HTERT RPE-1 (cell line): ENCODE measurements around the gene GRM7.

Experiments used
- in situ Hi-C: fragments of 300-500 bp; cut with MboI; formaldehyde crosslinking; loops from 4 replicates; pipeline ENCODE4 v1.14.3; 2020; ENCODE audit warnings: low sequenced_read_pairs

GRM7 gene

GRCh38 chr3:7461202-7461825 lies 600.4 kb downstream of the GRM7 start:
- in situ Hi-C loops = no loop called here

DNA sequence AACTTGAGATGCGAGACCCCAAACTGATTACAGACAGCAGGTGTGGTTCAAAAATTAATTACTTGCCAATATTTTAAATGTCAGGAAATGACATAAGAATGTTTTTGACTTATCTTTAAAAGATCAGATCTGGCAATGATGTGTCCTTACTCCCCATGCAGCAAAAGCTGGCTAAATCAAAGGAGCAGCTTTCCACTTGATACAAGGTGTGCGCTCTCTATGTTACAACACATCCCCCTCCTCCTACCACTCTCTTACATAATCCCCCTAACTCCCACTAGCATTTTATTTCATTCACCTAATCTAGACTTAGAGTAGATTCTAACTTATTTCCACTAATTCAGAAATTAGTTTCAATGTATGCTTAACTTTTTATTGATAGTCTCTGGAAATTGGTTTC lies 609.0 kb downstream of the GRM7 start:
- in situ Hi-C loops = no loop called here

- in situ Hi-C loops = no loop called here
Measured at GRCh38 chr3:7484636-7485035, 623.7 kb downstream of the GRM7 start.

DNA sequence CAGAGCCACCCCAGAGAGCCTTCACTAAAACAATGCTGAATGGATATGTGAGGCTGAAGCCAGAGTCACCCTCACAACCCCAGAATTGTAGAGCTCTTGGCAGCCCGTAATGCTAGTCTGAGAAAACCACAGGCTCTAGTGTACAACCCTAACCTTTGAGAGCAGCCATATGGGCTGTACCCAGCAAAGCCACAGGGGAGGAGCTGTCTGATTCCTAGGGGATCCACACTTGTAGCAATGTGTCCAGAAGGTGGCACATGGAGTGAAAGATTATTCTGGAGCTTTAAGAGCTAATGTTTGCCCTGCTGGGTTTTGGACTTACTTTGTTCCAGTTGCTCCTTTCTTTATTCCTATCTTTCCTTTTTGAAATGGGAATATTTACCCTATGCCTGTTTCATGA lies 626.8 kb downstream of the GRM7 start:
- in situ Hi-C loops = no loop called here

DNA sequence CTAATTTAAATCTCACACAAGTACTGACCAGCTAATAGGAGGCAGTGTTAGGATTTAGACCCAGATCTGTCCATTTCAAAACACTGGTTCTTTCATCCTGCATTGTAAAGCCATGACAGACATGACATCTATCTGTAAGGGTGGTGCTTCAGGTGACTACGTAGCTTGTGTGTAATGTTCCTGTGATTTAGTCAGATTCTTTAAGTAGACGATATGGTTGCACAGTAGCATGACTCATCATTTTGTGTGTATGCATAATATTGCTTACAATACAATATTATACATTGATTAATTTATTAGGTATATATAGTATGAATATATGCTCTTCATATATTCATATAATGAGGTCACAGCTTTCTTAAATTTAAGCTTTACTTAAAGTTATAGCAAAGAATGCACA lies 628.5 kb downstream of the GRM7 start:
- in situ Hi-C loops = no loop called here

DNA sequence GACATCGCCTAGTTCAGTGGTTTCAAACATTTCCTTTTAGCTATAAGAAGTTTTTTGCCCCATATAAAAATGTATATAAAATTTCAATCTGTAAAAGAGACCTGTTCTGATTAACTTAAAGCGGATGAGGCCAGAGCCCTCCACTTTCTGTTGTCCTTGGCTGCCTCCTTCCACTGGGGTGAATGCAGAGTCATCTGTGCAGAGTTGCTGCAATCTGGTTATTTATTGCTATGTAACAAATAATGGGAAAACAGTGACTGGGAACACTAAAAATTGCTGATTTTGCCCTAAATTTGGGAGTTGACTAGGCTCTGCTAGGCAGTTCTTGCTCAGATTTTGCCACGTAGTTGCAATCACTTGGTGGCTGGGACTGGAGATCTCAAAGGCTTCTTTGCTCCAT lies 637.8 kb downstream of the GRM7 start:
- in situ Hi-C loops = no loop called here

DNA sequence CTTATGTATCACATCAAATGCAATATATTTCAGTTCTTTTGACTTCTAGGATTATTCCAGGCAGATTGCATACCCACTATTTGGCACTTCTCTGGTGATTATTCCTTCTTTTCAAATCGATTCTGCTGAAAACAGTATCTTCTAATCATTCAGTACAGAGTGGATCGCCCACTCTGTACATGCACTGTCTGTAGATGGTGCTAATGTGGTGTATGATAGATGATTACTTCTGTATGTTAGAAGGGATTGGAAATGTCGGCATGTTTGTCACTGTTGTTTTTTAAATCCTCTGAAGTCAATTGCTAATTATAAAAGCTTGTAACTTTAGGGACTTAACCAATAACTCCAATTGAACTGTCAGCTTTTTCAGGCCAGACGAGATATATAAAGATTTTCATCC lies 642.5 kb downstream of the GRM7 start:
- in situ Hi-C loops = no loop called here

DNA sequence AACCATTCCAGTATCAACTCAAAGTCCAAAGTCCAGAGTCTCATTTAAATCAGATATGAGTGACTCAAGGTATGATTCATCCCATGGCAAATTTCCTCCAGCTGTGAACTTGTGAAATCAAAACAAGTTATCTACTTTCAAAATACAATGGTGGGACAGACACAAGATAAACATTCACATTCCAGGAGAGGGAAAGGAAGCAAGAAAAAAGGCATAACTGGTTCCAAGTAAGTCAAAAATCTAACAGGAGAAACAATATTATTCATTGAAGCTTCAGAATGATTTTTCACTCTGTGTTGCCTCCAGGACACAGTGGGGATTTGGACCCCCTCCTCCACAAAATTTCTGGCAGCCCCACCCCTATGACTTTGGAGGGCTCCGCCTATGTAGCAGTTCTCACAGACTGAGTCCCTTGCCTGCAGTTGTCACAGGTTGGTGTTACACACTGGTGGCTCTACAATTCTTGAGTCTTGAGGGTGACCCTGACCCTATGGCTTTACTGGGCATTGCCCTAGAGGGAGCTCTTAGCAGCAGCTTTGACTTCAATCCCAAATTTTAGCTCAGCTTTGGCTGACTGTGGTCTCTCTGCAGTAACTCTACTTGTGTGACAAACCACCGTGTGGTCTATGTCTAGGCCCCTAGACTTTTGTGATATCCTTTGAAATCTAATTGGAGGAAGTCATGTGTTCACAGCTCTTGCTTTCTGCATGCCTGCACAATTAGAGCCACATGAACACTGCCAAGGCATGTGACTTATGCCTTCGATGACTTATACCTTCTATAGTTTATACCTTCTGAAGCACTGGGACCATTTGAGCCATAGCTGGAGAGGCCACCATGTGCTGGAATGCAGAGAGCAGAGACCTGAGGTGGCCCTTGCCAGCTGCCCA lies 644.2 kb downstream of the GRM7 start:
- in situ Hi-C loops = no loop called here

DNA sequence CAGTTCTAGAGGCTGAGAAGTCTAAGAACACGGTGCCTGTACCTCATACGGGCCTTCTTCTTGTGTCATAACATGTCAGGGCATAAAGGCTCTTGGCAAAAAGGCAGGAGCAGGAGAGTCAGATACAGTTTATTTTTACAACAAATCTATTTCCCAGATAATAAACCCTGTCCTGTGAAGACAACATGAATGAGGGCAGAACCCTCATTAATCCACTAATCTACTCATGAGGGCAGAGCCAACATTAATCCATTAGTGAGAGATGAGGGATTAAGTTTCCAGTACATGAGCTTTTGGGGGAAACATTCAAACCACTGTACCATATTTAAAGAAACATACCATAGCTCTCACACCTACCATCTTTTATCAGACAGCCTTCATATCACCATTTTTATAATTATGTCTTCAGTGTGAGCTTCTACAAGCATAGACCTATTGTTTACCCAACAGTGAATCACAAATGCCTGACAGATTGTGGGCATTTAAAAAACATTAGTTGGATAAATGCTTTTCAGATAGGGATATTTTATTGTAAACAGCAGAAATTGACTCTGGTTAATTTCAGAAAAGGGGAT lies 645.8 kb downstream of the GRM7 start:
- in situ Hi-C loops = no loop called here

DNA sequence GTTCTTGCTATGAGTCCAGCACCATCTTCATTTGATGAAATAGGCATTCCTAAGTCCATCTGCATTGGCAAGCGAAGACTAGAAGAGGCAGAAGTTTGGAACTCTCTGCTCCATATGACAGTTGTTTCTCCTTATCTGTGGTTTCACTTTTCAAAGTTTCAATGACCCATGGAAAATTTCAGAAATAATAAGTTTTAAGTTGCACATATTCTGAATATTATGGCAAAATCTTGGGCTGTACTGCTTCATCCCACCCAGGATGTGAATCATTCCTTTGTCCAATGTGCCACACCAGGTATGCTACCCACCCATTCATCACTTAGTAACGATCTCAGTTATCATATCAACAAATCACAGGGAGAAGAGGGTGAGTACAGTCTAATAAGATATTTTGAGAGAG lies 647.9 kb downstream of the GRM7 start:
- in situ Hi-C loops = no loop called here

DNA sequence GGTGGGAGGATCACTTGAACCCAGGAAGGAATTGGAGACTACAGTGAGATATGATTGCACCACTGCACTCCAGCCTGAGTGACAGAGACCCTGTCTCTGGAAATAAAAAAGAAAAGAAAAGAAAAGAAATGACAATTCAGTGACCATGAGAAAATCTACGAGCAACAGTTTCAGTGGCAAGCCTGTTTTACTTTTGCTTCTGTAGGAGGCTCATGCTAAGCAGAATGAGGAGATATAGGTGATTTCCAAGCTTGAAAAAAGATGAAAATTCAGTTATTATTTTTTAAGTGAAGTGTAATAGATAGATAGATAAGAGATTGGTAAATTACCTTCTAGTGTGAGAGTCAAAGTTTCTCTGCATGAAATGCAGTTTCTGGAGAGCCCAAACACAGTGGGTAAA lies 651.1 kb downstream of the GRM7 start:
- in situ Hi-C loops = no loop called here

GRCh38 chr3:7518026-7518425 lies 657.1 kb downstream of the GRM7 start:
- in situ Hi-C loops = no loop called here

DNA sequence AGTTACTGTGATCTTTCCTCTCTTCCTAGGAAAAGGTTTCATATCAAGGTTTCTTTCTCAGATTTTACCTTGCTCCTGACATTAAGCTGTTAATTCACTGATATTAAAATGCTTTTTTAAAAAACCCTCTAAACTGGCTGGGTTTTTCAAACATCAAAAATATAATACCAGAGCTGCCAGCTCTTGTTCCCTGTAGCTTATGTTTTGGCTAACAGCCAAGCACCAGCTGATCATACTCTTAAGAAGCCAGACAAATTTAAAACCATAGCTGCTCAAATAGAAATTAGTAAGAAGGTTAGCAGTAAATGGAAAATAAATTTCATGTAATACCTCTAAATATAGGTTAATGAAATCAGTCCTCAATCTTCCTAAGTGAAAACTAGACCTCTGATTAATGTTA lies 657.5 kb downstream of the GRM7 start:
- in situ Hi-C loops = no loop called here

DNA sequence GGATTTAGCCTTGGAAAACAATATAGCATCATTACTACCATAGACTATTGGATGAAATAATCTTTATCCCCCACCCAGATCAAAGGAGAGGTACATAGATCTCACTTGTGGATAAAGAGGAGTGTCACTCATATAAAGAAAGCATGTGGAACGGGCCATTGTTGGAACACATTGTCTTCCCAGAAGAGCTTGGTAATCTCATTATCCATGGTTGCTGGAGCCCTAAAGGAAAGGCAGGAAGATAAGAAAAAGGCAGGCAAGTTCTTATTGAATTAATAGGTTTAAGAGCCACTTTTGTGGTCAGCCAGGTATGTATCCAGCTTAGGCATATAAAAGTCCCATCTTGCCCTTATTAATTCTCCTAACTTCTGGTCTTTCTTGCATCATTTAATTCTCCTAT lies 659.1 kb downstream of the GRM7 start:
- in situ Hi-C loops = no loop called here

GRCh38 chr3:7520593-7520992 lies 659.7 kb downstream of the GRM7 start:
- in situ Hi-C loops = no loop called here

DNA sequence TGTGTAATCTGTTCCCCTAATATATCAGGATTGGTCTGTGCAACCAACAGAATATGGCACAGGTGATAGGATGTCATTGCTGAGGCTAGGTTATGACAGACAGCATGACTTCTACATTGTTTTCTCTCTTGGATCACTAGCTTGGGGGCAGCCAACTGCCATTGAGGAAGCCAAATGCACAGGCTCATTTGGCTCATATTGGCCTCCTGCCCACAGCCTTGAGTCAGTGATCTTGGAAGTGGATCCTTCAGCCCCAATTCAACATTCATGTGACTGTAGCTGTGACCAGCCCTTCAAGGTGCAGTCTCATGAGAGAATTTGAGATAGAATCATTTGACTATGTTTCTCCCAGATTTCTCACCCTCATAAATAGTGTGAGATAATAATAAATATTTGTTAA lies 675.6 kb downstream of the GRM7 start:
- in situ Hi-C loops = no loop called here

DNA sequence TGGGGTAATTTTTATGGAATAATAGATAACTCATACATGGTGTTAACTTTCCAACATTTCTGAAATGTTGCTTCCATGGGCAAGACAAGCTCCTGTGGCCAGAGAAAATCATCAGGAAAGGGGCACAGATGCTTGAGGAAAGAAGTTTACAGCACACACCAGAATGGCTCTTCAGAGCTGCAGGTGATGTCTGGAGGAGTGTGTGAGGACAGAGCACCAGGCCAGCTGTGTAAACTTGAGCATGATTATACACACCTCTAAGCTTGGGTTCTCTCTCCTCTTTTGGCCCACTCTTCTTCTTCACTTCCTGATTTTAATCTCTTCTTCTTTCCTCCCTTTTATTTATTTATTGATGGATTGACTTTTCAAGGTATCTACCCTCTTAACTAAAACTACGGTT lies 676.0 kb downstream of the GRM7 start:
- in situ Hi-C loops = no loop called here

- in situ Hi-C loops = no loop called here
Measured at GRCh38 chr3:7543294-7543880, 682.5 kb downstream of the GRM7 start.

GRCh38 chr3:7545334-7545733 lies 684.4 kb downstream of the GRM7 start:
- in situ Hi-C loops = no loop called here

- in situ Hi-C loops = no loop called here
Measured at GRCh38 chr3:7546253-7546652, 685.3 kb downstream of the GRM7 start.

GRCh38 chr3:7547826-7548225 lies 686.9 kb downstream of the GRM7 start:
- in situ Hi-C loops = no loop called here

DNA sequence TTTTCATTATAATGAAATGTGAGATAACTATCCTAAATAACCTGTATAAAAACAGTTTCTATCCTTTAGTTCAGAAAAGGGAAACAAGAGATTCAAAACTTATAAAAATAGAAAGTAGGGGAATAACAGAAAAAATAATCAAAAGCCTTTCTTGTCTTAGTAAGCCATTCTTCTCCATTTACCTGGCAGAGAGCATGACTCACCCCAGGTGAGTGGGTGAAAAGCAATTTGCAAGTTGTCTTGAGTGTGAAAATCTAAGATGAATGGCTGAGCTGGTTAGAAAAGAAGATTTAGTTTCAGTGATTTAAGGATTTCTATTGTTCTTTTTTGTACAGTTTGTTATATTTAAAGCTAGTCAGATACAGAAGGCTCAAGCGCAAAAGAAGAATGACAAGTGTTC lies 702.0 kb downstream of the GRM7 start:
- in situ Hi-C loops = no loop called here
